DLD1 (cell line): Measurements from ENCODE around the gene NPHP4.

ENCODE experiments used
- in situ Hi-C: cut with HindIII; loops from 2 replicates; pipeline ENCODE4 v1.10.0; 2017; ENCODE audit warnings: low sequenced_read_pairs

The NPHP4 gene

GRCh38 chr1:5992026-5992813 lies at the start of gene NPHP4:
NPHP4 (minus strand) TSS chr1:5992425; CDS start chr1:5986289, 6,136 bp downstream.
- in situ Hi-C loops, result no loop called here

DNA sequence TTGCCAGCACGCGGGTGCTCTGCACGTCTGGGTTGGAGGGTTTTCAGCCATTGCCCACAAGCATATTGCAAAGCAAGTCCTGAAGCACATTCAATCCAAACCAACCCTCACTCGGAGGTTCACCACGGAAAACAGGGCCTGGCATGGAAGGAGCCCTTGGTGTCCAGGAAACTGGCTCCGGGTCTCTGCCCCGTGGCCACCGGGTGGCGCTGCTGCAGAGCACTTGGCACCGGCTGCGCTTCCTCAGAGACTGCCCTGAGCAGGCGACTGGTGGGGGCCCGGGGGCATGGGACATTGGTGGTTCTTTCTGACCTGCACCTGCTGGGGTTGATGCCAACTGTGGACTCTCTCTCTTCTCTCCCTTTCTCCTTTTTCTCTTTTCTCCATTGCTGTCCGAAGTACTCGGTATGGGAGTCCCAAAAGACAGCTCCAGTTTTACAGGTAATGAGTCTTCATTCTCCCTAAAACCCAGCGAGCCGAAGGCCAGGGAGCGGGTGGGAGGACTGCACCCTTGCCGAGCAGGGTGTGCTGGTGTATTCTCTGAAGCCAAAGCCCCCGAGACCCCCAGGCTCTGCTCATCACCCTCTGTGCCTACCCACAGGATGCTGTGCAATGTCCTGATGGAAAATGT lies 49.3 kb upstream of the NPHP4 start:
- in situ Hi-C loops, result no loop called here

DNA sequence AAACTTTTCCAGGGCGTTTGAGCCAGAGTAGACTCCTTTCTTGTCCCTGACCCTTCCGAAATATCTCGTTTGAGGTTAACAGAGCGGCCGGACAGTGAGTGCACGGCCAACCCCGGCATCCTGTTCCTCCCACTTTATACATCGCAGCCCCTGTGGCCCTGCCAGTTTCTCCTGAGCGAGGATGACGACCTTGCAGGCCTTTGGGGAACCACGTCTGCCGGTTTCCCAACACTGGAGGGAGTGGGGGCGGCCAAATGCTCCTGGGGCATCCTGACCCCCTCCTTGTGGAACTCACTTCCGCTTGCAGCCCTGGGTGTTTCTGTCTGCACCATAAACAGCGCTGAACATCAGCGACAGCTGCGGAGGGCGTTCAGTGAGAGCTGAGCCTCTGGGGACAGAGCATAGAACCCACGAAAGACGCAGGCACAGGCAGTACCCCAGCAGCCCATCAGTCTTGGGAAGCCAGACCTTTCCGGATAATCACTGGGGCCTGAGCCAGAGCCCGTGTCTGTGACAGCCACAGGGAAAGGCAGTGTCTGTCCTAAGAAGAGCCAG lies 48.7 kb upstream of the NPHP4 start:
- in situ Hi-C loops, result no loop called here

DNA sequence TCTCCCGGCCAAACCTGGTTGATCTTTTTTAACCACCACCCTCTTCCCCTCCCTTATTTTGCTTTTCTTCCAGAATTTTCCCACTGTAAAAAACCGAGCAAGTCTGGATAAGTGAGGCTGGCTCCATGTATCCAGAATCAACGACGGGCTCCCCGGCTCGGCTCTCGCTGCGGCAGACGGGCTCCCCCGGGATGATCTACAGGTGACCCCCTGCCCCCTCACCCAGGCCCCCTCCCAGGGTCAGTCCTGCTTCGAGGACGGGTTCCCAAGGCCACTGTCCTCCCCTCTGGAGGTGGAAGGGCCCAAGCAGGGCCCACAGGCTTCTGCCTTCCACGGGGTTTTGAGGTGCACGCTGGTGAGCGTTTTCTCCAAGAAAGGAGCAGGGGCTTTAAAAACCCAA lies 48.2 kb upstream of the NPHP4 start:
- in situ Hi-C loops, result no loop called here

DNA sequence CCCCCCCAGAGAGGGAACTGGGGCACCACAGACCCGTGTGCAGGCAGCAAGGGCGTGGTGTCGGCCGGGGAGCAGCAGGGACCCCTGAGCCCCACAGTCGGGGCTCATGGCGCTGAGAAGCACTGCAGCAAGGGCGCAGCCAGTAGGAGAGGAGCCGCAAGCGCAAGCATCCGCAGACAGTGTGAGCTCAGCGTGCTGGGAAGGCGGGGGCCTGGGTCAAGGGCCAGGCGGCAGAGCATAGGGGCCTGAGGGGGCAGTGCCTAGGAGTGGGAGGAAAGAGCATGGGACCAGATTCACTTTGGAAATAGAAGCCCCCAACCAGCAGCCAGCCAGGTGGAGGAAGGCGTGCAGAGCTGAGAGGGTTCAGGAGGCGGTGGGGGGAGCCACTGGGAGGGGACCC lies 46.8 kb upstream of the NPHP4 start:
- in situ Hi-C loops, result no loop called here

DNA sequence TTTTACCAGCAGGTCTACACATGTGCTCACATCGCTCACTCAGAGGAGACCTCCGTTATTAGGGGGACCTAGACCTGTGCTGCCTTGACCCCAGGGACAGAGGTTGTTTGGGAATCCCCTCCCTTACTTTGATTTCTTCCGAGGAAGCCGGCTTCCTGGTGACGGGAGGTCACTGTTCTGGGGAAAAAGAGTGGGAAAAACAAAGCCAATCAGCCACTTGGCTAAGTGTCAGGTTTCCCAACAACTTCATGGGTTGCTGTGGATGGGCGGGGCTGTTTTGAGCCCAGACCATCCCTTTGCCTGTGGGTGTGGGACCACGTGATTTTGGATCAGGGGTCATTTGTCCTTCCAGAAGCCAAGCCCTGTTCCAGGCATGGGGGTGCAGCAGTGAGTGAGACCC lies 46.4 kb upstream of the NPHP4 start:
- in situ Hi-C loops, result no loop called here

- in situ Hi-C loops, result no loop called here
These were observed 45.1 kb upstream of the NPHP4 start for GRCh38 chr1:6037338-6037762.

DNA sequence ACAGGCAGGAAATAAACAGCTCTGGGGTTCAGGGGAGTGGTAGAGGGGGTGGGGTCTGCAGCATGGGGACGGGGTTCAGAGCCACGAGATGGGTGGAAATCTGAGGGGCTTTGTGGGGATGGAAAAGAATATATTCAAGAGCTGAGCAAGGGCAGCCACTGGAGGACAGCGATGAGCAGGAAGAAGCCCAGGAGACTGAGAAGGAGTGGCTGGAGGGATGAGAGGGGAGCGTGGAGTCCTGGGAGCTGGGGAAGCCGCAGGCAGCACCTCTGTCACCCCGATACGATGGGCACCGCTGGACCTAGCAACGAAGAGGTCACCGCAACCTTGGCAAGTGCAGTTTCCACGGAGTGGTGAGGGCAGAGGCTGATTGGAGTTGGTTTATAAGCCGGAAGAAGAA lies 43.5 kb upstream of the NPHP4 start:
- in situ Hi-C loops, result no loop called here

- in situ Hi-C loops, result no loop called here
These were observed 43.1 kb upstream of the NPHP4 start for GRCh38 chr1:6035303-6035702.

DNA sequence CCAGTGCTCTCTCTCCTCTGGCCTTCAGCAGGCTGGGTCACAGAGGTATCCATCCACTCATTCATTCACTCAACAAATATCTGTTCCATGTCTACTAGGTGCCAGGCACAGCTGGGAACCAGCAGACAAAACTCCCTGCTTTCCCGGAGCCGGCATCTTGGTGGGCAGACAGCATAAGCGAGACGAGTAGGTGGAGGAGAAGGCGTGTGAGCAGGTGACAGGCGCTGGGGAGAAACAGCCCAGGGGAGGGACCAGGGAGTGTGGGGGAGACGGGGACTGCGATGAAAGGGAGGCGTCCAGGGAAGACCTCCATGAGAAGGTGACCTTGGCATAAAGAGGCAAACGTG lies 42.5 kb upstream of the NPHP4 start:
- in situ Hi-C loops, result no loop called here

- in situ Hi-C loops, result no loop called here
These were observed 41.9 kb upstream of the NPHP4 start for GRCh38 chr1:6033986-6034749.

DNA sequence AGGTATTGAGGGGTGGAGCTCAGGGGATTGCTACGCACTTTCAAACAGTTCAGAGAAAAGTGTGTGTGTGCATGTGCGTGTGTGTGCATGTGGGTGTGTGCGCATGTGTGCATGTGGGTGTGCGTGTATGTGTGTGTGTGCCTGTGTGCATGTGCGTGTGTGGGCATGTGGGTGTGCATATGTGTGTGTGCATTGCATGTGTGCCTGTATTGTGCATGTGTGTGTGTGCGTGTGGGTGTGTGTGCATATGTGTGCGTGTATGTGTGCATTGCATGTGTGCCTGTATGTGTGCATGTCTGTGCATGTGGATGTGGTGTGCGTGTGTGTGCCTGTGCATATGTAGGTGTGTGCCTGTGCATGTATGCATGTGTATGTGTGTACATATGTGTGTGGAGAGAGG lies 40.9 kb upstream of the NPHP4 start:
- in situ Hi-C loops, result no loop called here

DNA sequence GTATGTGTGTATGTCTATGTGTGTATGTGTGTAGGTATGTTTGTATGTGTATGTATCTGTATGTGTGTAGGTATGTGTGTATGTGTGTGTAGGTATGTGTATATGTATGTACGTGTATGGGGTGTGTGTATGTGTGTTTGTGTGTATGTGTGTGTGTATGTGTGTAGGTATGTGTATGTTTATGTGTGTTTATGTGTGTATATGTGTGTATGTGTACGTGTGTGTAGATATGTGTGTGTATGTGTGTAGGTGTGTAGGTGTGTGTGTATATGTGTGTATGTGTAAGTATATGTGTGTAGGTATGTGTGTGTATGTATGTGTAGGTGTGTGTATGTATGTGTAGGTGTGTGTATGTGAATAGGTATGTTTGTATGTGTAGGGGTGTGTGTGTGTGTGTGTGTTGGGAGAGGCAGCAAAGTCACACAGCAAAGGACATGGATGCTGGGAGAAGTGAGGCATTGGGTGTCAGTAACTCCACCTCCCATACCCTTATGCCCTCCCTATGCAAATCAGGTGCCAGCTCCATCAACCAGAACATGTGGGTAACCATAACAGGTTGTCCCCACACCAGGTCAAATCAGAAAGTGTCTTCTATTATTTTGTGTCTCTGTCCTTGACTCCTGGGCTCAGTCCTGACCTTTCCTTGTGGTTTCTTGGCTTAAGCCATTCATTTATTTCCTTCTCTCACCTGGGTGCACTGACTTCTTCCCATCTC lies 38.5 kb upstream of the NPHP4 start:
- in situ Hi-C loops, result no loop called here

DNA sequence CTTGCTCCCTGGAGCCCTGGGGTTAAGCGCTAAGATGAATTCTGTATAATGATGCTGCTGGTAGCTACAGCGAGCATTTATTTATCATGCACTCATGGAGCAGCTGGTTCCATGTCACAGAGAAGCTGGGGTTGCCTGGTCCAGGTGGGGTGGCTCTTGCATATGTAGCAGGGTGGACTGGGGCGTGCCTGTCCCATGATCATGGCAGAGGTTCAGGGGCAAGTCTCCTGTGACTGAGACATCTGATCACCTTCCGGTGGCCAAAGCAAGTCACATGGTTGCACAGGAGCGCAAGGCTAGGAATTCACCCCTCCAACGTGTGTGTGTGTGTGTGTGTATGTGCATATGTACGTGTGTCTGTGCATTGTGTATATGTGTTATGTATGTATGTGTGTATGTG lies 37.9 kb upstream of the NPHP4 start:
- in situ Hi-C loops, result no loop called here

DNA sequence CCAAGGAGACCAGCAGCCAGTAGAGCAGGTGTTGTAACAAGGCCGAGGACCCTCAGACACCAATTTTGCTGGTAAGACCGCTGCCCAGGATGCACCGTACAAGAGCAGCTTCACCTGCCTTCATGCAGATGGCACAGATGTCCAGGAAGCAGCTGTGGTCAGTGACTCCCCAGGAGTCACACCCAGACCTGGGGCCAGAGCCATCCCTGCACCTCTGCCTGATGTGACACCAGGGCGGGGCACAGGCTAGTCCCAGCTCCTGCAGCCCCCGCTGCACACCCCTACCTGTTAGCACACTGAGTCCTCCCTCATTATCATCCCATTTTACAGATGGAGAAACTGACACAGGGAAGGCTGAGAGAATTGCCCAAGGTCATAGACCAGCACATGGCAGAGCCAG lies 37.1 kb upstream of the NPHP4 start:
- in situ Hi-C loops, result no loop called here

DNA sequence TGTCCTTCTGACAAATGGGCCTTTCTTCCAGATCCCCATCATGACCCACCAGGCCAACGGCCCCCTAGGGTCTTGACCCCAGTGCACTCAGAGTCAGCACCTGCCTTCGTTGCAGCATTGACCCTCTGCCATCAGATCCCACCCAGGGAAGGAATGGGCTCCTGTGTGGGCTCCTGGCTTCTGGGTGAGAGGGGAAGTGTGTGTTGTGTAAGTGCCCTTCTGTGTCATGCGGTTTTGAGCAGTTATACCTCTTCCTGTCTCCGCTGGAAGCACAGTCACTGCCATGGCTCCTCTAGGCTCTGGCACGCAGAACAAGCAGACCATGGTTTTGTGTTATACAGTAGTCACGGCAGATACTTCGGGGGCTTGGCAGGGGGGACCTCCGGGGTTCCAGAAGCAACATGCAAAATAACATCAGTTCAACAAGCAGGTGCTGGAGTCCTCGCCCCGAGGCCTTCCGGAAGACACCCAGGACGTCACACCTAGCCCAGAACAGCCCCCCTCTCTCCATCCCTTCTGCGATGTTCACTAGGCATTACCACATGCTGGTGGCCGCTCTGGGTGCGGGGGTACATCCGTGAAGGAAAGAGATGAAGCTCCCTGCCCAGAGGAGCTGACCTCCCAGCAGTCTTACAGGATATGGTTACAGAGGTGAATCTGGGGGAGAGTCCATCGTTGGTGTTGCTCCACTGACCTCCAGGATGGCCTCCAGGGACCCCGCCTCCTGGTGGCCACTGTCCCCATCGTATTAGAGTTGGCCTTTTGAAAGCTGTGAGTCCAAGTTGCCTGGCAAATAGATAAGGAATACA lies 36.0 kb upstream of the NPHP4 start:
- in situ Hi-C loops, result no loop called here

DNA sequence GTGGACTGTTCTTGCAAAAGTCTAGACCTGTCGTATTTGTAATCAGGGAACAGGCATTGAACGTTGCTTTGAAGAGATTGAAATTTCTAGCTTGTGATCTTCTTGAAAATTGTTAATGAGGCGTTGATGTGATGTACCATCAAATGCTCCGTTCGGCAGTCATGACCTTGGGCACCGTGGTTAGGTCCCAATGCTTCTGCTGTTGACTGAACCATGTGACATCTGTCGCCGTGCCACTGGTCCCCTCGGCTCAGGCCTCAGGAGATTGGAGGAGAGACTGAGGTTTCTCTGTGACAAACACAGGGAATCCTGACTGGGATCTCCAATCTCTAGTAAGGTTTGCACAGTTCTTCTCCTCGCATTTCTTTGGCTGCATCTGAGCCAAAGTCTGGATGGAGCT lies 35.4 kb upstream of the NPHP4 start:
- in situ Hi-C loops, result no loop called here

DNA sequence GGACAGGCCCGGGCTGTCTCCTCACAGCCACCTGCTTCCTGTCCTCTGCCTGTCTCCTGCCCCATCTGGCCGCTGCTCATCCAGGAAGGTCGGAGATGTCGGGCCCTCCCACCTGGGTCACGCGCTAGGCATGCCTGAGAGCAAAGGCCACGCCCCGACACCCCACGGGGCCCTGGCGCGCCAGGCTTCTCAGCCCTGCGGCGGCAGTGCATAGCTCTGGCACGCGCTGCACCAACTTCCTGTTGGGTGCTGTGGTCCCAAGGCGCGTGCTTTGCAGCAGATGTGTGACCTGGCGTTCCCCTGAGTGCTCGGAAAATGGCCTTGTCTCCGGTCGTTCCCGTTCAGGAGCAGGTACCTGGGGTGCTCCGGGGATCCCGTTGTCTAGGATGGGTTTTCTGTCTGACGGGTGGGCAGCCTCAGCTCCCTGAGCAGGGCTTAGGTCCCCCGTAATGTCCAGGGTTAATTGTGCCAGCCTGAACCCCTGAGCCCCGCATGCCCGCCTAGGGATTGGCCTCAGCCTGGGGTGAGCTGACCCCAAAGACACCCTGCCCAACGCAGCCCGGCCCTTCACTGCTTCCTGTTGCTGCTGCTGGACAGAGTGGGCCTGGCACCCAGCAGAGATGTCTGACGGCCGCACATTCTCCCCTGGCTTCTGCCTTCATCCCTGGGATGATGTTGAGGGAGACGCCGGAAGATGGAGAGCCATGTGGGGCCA lies 34.0 kb upstream of the NPHP4 start:
- in situ Hi-C loops, result no loop called here

DNA sequence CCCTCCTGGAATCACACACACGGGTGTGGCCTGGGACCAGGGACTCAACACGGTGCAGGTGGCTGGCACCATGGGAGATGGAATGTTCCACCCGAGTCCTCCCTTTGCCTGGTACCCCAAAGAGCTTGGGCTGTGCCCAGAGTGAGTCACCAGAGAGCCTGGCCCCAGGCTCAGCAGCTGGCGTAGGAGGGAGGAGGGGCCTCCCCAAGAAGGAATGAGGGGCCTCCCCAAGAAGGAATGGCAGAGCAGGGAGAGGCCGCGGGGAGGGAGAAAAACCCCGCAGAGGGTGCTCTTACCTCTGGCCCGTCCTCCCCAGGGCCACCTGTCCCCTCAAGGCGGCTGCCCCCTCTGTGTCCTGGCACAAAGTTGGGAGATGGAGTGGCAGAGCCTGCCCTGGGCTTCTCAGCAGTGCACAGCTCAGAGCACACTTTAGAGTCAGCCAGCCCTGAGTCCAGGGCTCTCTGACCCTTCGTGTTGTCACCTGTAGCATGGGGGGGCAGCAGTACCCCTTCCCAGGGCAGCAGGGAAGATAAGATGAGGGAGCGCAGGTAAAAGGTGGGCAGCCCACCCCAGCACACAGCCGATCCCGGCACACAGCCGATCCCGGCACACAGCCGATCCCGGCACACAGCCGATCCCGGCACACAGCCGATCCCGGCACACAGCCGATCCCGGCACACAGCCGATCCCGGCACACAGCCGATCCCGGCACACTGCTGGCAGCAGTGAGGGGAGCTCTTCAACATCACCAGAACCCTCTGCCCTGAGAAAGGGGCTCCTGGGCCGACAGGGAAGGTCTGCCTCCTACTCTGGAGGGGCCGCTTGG lies 33.3 kb upstream of the NPHP4 start:
- in situ Hi-C loops, result no loop called here
